BJ (cell line): ENCODE measurements around the gene ADGRA1. TPM values are rescaled to one million over a fixed set of nuclear protein-coding genes. Genes with fewer than 3 reads are reported as not detected.

Experiments
- CTCF ChIA-PET: fragments of 350-600 bp; formaldehyde crosslinking; extraction: SDS; loops from one replicate; lab custom pipeline; 2021; ENCODE audit warnings: antibody characterized with exemption, inconsistent platforms; lab: Yijun Ruan, JAX
- POLR2A ChIA-PET: fragments of 300-600 bp; sonication (Branson Sonifier 250); formaldehyde crosslinking; extraction: SDS; loops from one replicate; lab custom pipeline; 2021; ENCODE audit warnings: antibody characterized with exemption; lab: Charles Lee
- DNase-seq: peaks from one replicate; pipeline ENCODE4 v3.0.0-alpha.2; 2011; ENCODE audit warnings: low read depth
- H3K27me3 ChIP-seq: 2 replicates; pipeline ENCODE4 v1.6.0; 2011; ENCODE audit warnings: low read length; ENCODE audit not compliant: control insufficient read depth, insufficient read depth
- H3K36me3 ChIP-seq: 2 replicates; pipeline ENCODE4 v1.5.1; 2011; ENCODE audit warnings: low read length; ENCODE audit not compliant: control insufficient read depth, insufficient read depth
- H3K4me3 ChIP-seq: 2 replicates; pipeline ENCODE4 v1.5.1; 2011; ENCODE audit warnings: low read depth, mild to moderate bottlenecking, control low read depth, low read length
- CTCF ChIP-seq: IDR thresholded peaks from 2 replicates; pipeline ENCODE4 v1.5.1; 2011; ENCODE audit warnings: low read depth, mild to moderate bottlenecking, control low read depth, inconsistent platforms, low read length, moderate library complexity; ENCODE audit not compliant: insufficient read depth
- polyA plus RNA-seq: library from polyadenylated mRNA; depleted of rRNA; stranded (reverse); fragments of >200 nt; gene quantifications from 2 replicates; pipeline ENCODE4 v1.2.3, GENCODE V29; 2011

ADGRA1 gene
- polyA plus RNA-seq, 1 experiment = not detected

GRCh38 chr10:133113847-133114246 lies 26.1 kb downstream of the ADGRA1 start:
- TF ChIP-seq CTCF = no peak
- no peak for DNase-seq
- no peak overlapping the region for H3K4me3 ChIP-seq
- ChIA-PET CTCF (interaction anchor here (2.6 kb wide), 1 partner anchor 10 kb away, joined by 9 read pairs; no protein-coding TSS in a partner anchor), POLR2A (no interaction called here)
- H3K36me3 ChIP-seq = no peaks in the 10 kb centered on the region
- no peaks in the 10 kb centered on the region for H3K27me3 ChIP-seq

GRCh38 chr10:133114251-133114650 lies 26.5 kb downstream of the ADGRA1 start:
- POLR2A ChIA-PET = no interaction called here

GRCh38 chr10:133114726-133115452 lies 27.2 kb downstream of the ADGRA1 start:
- DNase-seq = no peak
- Histone ChIP-seq H3K4me3 (no peak overlapping the region), H3K36me3 (no peaks in the 10 kb centered on the region), H3K27me3 (no peaks in the 10 kb centered on the region)
- no peak for TF ChIP-seq CTCF
- CTCF ChIA-PET = interaction anchor here (2.6 kb wide), 1 partner anchor 9 kb away, joined by 9 read pairs; no protein-coding TSS in a partner anchor
- POLR2A ChIA-PET = no interaction called here

More at GRCh38 chr10:133114251-133114650, 26.5 kb downstream of the ADGRA1 start:
- Histone ChIP-seq H3K4me3 (no peak overlapping the region), H3K36me3 (no peaks in the 10 kb centered on the region), H3K27me3 (no peaks in the 10 kb centered on the region)
- DNase-seq = no peak
- no peak for TF ChIP-seq CTCF
- CTCF ChIA-PET = interaction anchor here (2.6 kb wide), 1 partner anchor 10 kb away, joined by 9 read pairs; no protein-coding TSS in a partner anchor

- no peaks in the 10 kb centered on the region for H3K36me3 ChIP-seq
- TF ChIP-seq CTCF = no peak
- no peak for DNase-seq
- H3K27me3 ChIP-seq = no peaks in the 10 kb centered on the region
- ChIA-PET CTCF (no interaction called here), POLR2A (no interaction called here)
- no peak overlapping the region for H3K4me3 ChIP-seq
Observed at GRCh38 chr10:133115453-133115842, 27.7 kb downstream of the ADGRA1 start.

GRCh38 chr10:133115976-133116375 lies 28.3 kb downstream of the ADGRA1 start:
- DNase-seq = no peak
- Histone ChIP-seq H3K36me3 (no peaks in the 10 kb centered on the region), H3K4me3 (no peak overlapping the region), H3K27me3 (no peaks in the 10 kb centered on the region)
- ChIA-PET CTCF (no interaction called here), POLR2A (no interaction called here)
- TF ChIP-seq CTCF = no peak
